Measurements from ENCODE around the gene CNOT10.

The CNOT10 gene

GRCh38 chr3:32819551-32820348 is 134.8 kb downstream of the CNOT10 start:
- peak; percentile 86 for FAIRE-seq

DNA sequence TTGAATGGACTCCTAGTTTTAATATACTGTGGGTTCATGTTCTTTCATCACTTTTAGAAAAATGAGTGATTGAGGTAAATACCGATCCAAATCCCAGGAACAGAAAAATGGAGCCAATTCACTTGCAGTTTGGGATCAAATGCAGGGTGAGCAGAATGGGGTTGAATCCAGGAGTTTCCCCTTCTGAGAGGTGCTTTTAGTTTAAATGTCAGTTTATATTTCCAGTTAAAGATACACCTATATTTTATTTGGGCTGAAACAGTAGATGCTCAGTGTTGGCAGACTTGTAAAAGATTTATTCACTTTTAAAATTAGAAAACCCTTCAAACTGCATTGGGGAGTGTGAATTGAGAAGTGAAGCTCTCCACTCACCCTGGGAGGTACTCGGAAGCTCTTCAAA is 135.4 kb downstream of the CNOT10 start:
- FAIRE-seq, result no peak

DNA sequence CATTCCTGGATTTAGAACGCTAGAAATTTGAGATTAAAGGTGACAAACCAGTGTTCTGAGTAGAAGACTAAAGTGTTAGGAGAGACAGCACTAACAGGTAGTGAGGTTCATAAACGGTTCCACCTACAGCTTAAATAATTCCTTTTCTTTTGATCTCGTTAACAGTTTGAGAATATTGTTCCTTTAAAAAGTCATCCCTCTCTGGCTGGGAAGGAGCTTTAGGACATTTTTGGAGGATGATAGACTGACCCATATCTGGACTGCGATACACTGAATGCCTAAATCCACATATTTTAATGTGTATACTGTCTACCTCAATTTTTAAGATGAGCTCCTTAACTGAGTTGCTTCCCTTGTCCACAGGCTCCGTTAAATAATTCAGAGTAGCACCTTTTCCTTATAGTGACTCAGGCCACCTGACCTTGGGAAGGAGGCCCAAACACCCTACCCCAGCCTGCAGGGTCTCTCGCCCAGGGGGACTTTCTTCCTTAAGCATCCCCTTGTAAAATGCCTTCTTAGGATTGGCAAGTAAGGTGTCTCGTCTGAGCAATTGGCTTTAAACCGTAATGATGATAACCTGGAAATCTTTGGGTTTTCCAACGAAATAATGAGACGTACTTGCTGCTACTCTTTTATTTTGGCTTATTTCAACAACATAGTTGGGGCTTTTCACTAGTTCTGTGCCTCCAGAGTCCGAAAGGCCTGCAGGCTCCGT is 136.1 kb downstream of the CNOT10 start:
- no peak for FAIRE-seq

DNA sequence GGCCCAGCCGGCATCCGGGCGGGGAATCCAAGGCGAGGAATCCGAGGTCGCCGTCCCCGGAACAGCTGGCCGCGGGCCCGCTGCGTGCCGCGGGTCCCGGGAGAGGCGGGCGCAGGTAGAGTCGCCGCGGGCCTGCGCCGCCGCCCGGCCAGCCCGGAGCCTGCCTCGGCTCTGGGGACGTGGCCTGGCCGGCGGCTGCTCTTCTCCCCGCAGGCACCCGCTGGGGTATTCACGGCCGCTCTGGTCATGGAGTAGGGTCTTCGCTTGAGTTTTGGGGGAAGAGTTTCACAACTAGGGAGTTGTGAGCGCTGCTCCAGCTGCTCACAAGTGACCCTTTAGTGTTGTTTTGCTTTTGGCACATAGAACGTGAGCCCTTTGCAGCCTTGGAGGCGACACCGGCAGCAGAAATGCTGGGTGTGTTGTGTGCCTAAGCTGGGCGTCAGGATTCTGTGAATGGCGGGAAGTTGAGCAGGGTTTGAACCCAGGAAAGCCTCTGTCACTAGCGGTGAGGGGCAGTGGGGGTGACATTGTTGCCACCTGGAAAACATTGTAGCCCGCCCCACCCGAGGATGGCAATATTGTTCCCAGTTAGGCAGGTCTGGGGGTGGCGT is 136.8 kb downstream of the CNOT10 start:
- no peak for FAIRE-seq

DNA sequence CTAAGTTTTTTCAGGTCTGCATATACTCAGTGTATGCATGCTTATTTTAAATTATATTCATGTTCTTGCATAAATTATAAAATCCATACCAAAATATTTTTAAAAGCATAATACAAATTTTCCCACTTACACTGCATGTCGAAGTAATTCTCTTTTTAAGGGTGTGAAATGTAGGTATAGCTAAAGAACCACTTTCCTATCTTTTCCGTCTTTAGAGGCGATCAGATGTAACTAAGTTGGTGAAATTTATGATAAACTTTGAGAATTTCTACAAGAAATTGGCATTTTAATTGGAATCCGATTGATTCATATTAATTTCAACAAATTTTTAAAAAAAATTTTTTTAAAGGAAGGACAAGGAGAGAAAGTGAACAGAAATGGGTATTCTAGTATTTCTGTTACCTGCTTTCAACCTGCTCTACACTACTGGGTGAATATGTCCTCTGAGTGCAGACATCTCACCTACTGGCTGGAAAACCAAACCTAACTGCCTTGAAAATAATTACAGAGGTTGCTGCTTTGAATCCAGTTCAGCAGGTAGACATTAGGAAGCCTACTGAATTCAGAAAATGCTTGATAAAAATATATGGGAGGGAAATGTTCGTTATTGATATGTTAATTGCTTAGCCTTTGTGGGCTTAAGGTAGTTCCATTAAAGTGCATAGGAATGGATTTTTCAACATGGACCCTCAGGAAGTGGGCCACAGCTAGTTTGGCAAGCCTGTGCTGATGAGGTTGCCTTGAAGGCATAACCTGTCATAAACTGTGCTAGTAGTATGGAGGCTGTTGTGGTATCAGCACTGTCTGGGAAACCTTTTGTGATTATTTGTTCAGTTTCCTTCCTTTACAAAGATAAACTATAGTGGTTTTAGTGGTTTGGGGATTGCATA is 137.9 kb downstream of the CNOT10 start:
- peak; percentile 61 for FAIRE-seq
